ACC112 (cell line): Measurements from ENCODE around the gene RNF150.
"Not testable (repeated sequence)": the region's sequence is repeated elsewhere in the genome, so short reads cannot be mapped to it uniquely, and the experiment has no call there.

Source experiments
- H2AFZ ChIP-seq: fragments of 200-600 bp; sonication (generic); one replicate; pipeline ENCODE4 v1.6.0; 2017; ENCODE audit warnings: antibody characterized with exemption, low read length; ENCODE audit not compliant: unreplicated experiment
- H3K27ac ChIP-seq: fragments of 200-600 bp; sonication (generic); 2 replicates; pipeline ENCODE4 v1.5.1; 2014; ENCODE audit warnings: low read depth, mild to moderate bottlenecking, antibody characterized with exemption, low read length, moderate library complexity
- H3K27me3 ChIP-seq: fragments of 200-600 bp; sonication (generic); 2 replicates; pipeline ENCODE4 v1.6.1; 2014; ENCODE audit warnings: mild to moderate bottlenecking, antibody characterized with exemption, low read length, moderate library complexity, mixed read lengths; ENCODE audit not compliant: insufficient read depth
- H3K36me3 ChIP-seq: fragments of 200-600 bp; sonication (generic); 2 replicates; pipeline ENCODE4 v1.6.1; 2016; ENCODE audit warnings: mild to moderate bottlenecking, antibody characterized with exemption, low read length, moderate library complexity, mixed read lengths; ENCODE audit not compliant: insufficient read depth
- H3K4me1 ChIP-seq: fragments of 200-600 bp; sonication (generic); one replicate; pipeline ENCODE4 v1.6.1; 2016; ENCODE audit warnings: low read length, mixed read lengths; ENCODE audit not compliant: insufficient read depth, unreplicated experiment, control insufficient read depth
- H3K4me3 ChIP-seq: fragments of 200-600 bp; sonication (generic); 2 replicates; pipeline ENCODE4 v1.5.1; 2014; ENCODE audit warnings: mild to moderate bottlenecking, low read depth, low read length
- H3K79me2 ChIP-seq: fragments of 200-600 bp; sonication (generic); one replicate; pipeline ENCODE4 v1.6.0; 2016; ENCODE audit warnings: low read length; ENCODE audit not compliant: control insufficient read depth, unreplicated experiment, insufficient read depth

Gene RNF150

GRCh38 chr4:140820520-140820919, 312.7 kb downstream of the RNF150 start:
- not testable (repeated sequence) for H3K4me1 ChIP-seq, H2AFZ ChIP-seq, H3K27ac ChIP-seq, H3K36me3 ChIP-seq, H3K79me2 ChIP-seq, H3K4me3 ChIP-seq
- peaks cover 37% of the 10 kb centered on the region for H3K27me3 ChIP-seq

DNA sequence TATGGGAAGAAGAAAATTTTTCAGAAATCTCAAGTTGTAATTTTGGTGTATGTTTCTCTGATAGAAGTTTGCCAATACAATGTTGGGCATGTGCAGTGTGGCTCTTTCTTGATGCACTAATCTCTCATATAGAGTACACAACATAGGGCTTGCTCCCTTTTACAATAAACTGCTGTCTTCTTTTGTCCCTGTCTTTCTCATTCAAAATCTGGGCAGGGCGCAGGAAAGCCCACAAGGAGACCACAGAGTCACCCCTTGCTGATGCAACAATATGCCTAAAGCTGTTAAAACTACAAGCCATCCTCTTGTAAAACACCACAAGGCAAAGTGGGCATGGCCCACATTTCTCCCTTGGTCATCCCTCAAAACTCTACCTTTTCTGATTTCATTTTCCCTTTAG, 313.7 kb downstream of the RNF150 start:
- no peak overlapping the region for H3K27ac ChIP-seq
- peaks cover 37% of the 10 kb centered on the region for H3K27me3 ChIP-seq
- no peaks in the 10 kb centered on the region for H3K36me3 ChIP-seq
- no peaks in the 10 kb centered on the region for H3K4me1 ChIP-seq
- no peaks in the 10 kb centered on the region for H3K79me2 ChIP-seq
- H2AFZ ChIP-seq = no peak overlapping the region
- H3K4me3 ChIP-seq = no peak overlapping the region

GRCh38 chr4:140818433-140818832, 314.8 kb downstream of the RNF150 start:
- Histone ChIP-seq H2AFZ (no peak overlapping the region), H3K27ac (no peak overlapping the region), H3K27me3 (peaks cover 37% of the 10 kb centered on the region), H3K79me2 (no peaks in the 10 kb centered on the region), H3K4me1 (no peaks in the 10 kb centered on the region), H3K4me3 (no peak overlapping the region), H3K36me3 (no peaks in the 10 kb centered on the region)

GRCh38 chr4:140816806-140817510, 316.3 kb downstream of the RNF150 start:
- H3K4me3 ChIP-seq = no peak overlapping the region
- peaks cover 39% of the 10 kb centered on the region for H3K27me3 ChIP-seq
- no peak overlapping the region for H3K27ac ChIP-seq
- no peaks in the 10 kb centered on the region for H3K79me2 ChIP-seq
- no peak overlapping the region for H2AFZ ChIP-seq
- H3K4me1 ChIP-seq = no peaks in the 10 kb centered on the region
- no peaks in the 10 kb centered on the region for H3K36me3 ChIP-seq

- Histone ChIP-seq H3K27ac (no peak overlapping the region), H2AFZ (no peak overlapping the region), H3K27me3 (peaks cover 44% of the 10 kb centered on the region), H3K4me3 (no peak overlapping the region), H3K79me2 (no peaks in the 10 kb centered on the region), H3K4me1 (no peaks in the 10 kb centered on the region), H3K36me3 (no peaks in the 10 kb centered on the region)
Observed at GRCh38 chr4:140813804-140814203, 319.5 kb downstream of the RNF150 start.

- H3K27me3 ChIP-seq = peaks cover 37% of the 10 kb centered on the region
- H3K4me1 ChIP-seq = no peaks in the 10 kb centered on the region
- no peak overlapping the region for H2AFZ ChIP-seq
- no peak overlapping the region for H3K4me3 ChIP-seq
- H3K27ac ChIP-seq = no peak overlapping the region
- no peaks in the 10 kb centered on the region for H3K36me3 ChIP-seq
- H3K79me2 ChIP-seq = no peaks in the 10 kb centered on the region
Observed at GRCh38 chr4:140812916-140813315, 320.4 kb downstream of the RNF150 start.

DNA sequence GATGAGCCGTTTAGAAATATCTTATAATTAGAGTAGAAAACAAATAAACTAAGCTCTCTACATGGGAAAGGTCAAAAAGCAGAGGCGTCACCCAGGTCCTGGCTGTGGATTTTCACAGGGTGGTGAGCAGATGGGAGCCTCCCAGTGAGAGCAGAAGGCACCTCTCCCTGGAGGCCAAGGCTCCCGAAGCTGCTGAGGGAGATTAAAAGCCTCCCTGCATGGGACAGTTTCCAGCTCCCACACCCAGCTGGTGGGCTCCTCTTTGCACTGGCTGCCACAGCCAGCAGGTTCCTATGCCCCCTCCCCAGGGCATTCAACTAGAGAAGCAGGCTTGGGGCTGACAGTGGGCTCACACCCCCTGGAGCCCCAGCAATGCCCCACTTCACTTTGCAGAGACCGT, 321.8 kb downstream of the RNF150 start:
- no peak overlapping the region for H3K27ac ChIP-seq
- no peaks in the 10 kb centered on the region for H3K79me2 ChIP-seq
- H3K36me3 ChIP-seq = no peaks in the 10 kb centered on the region
- H3K4me1 ChIP-seq = no peaks in the 10 kb centered on the region
- H2AFZ ChIP-seq = no peak overlapping the region
- H3K4me3 ChIP-seq = no peak overlapping the region
- peaks cover 31% of the 10 kb centered on the region for H3K27me3 ChIP-seq

GRCh38 chr4:140810591-140811169, 322.6 kb downstream of the RNF150 start:
- not testable (repeated sequence) for H3K36me3 ChIP-seq, H3K79me2 ChIP-seq, H3K27ac ChIP-seq, H2AFZ ChIP-seq, H3K4me1 ChIP-seq, H3K4me3 ChIP-seq
- H3K27me3 ChIP-seq = peaks cover 32% of the 10 kb centered on the region
